Subcutaneous abdominal adipose tissue (tissue), 5 donors: ENCODE measurements around the gene UBE2S.

Experiments used
- H3K27ac ChIP-seq: one replicate; pipeline ENCODE4 v1.7.0; 2013; ENCODE audit warnings: low read depth, mild to moderate bottlenecking, inconsistent platforms, low read length, moderate library complexity
- H3K27me3 ChIP-seq, 5 donors: one replicate each; pipeline ENCODE4 v1.7.0; 2013; ENCODE audit warnings: low read length in 5 of 5, inconsistent platforms in 1 of 5; ENCODE audit not compliant: control insufficient read depth in 5 of 5, insufficient read depth in 4 of 5
- H3K36me3 ChIP-seq, 5 donors: one replicate each; pipeline ENCODE4 v1.7.0; 2013; ENCODE audit warnings: low read length in 5 of 5; ENCODE audit not compliant: control insufficient read depth in 5 of 5, insufficient read depth in 5 of 5
- H3K4me1 ChIP-seq, 5 donors: one replicate each; pipeline ENCODE4 v1.7.0; 2013; ENCODE audit warnings: low read length in 5 of 5, mild to moderate bottlenecking in 3 of 5, moderate library complexity in 1 of 5; ENCODE audit not compliant: control insufficient read depth in 5 of 5, insufficient read depth in 5 of 5
- H3K4me3 ChIP-seq, 5 donors: one replicate each; pipeline ENCODE4 v1.7.0; 2013; ENCODE audit warnings: low read length in 5 of 5, low read depth in 1 of 5
- H3K9ac ChIP-seq, 5 donors: one replicate each; pipeline ENCODE4 v1.7.0; 2013; ENCODE audit warnings: low read length in 5 of 5, mild to moderate bottlenecking in 4 of 5, moderate library complexity in 3 of 5
- H3K9me3 ChIP-seq, 5 donors: one replicate each; pipeline ENCODE4 v1.7.0; 2013; ENCODE audit warnings: low read length in 5 of 5; ENCODE audit not compliant: control insufficient read depth in 5 of 5
- donor health status: healthy.
- donor health status: healthy.
- donor health status: healthy.
- donor health status: healthy.
- donor health status: healthy.

UBE2S gene

GRCh38 chr19:55440411-55441105 lies 33.0 kb upstream of the UBE2S start:
- Histone ChIP-seq H3K4me1 (peaks cover 0 to 20% (median 6%) of the 10 kb centered on the region in 5 donors), H3K9ac (no peak overlapping the region), H3K9me3 (peaks cover 0 to 4% (median 0%) of the 10 kb centered on the region in 5 donors), H3K27ac (no peak overlapping the region), H3K27me3 (peaks cover 38 to 73% (median 63%) of the 10 kb centered on the region in 5 donors), H3K36me3 (no peaks in the 10 kb centered on the region), H3K4me3 (no peak overlapping the region)

GRCh38 chr19:55439052-55439451 lies 31.5 kb upstream of the UBE2S start:
- Histone ChIP-seq H3K4me3 (no peak overlapping the region), H3K36me3 (no peaks in the 10 kb centered on the region), H3K27me3 (peaks cover 32 to 62% (median 55%) of the 10 kb centered on the region in 5 donors), H3K27ac (no peak overlapping the region), H3K4me1 (peaks cover 0 to 20% (median 6%) of the 10 kb centered on the region in 5 donors), H3K9me3 (peaks cover 0 to 4% (median 0%) of the 10 kb centered on the region in 5 donors), H3K9ac (no peak overlapping the region)

- no peaks in the 10 kb centered on the region for H3K36me3 ChIP-seq
- peaks cover 43 to 69% (median 64%) of the 10 kb centered on the region in 5 donors for H3K27me3 ChIP-seq
- no peak overlapping the region for H3K9ac ChIP-seq
- H3K9me3 ChIP-seq, result peaks cover 0 to 4% (median 0%) of the 10 kb centered on the region in 5 donors
- H3K27ac ChIP-seq, result no peak overlapping the region
- H3K4me1 ChIP-seq, result peaks cover 0 to 20% (median 6%) of the 10 kb centered on the region in 5 donors
- H3K4me3 ChIP-seq, result no peak overlapping the region
These were observed 29.8 kb upstream of the UBE2S start for GRCh38 chr19:55437410-55437809.

GRCh38 chr19:55436847-55437246 lies 29.3 kb upstream of the UBE2S start:
- no peak overlapping the region for H3K27ac ChIP-seq
- no peak overlapping the region for H3K9ac ChIP-seq
- H3K36me3 ChIP-seq, result no peaks in the 10 kb centered on the region
- peaks cover 46 to 72% (median 67%) of the 10 kb centered on the region in 5 donors for H3K27me3 ChIP-seq
- no peak overlapping the region for H3K4me3 ChIP-seq
- peaks cover 0 to 4% (median 0%) of the 10 kb centered on the region in 5 donors for H3K9me3 ChIP-seq
- H3K4me1 ChIP-seq, result peaks cover 0 to 19% (median 6%) of the 10 kb centered on the region in 5 donors

- no peak overlapping the region for H3K9ac ChIP-seq
- no peak overlapping the region for H3K27ac ChIP-seq
- peaks cover 44 to 72% (median 61%) of the 10 kb centered on the region in 5 donors for H3K27me3 ChIP-seq
- H3K36me3 ChIP-seq, result no peaks in the 10 kb centered on the region
- peaks cover 0 to under 1% (median 0%) of the 10 kb centered on the region in 5 donors for H3K4me1 ChIP-seq
- H3K9me3 ChIP-seq, result peaks cover 0 to 4% (median 0%) of the 10 kb centered on the region in 5 donors
- H3K4me3 ChIP-seq, result no peak overlapping the region
These were observed 27.4 kb upstream of the UBE2S start for GRCh38 chr19:55435020-55435419.

GRCh38 chr19:55434356-55434919 lies 26.9 kb upstream of the UBE2S start:
- no peak overlapping the region for H3K4me3 ChIP-seq
- H3K9me3 ChIP-seq, result peaks cover 0 to 4% (median 0%) of the 10 kb centered on the region in 5 donors
- peaks cover 45 to 72% (median 64%) of the 10 kb centered on the region in 5 donors for H3K27me3 ChIP-seq
- H3K4me1 ChIP-seq, result no peaks in the 10 kb centered on the region
- no peaks in the 10 kb centered on the region for H3K36me3 ChIP-seq
- H3K9ac ChIP-seq, result no peak overlapping the region
- no peak overlapping the region for H3K27ac ChIP-seq

GRCh38 chr19:55433292-55433691 lies 25.7 kb upstream of the UBE2S start:
- peaks cover 43 to 67% (median 64%) of the 10 kb centered on the region in 5 donors for H3K27me3 ChIP-seq
- no peaks in the 10 kb centered on the region for H3K9me3 ChIP-seq

GRCh38 chr19:55432241-55432959 lies 24.8 kb upstream of the UBE2S start:
- Histone ChIP-seq H3K9me3 (no peaks in the 10 kb centered on the region), H3K27me3 (peaks cover 43 to 62% (median 58%) of the 10 kb centered on the region in 5 donors), H3K27ac (no peak overlapping the region), H3K4me3 (no peak overlapping the region), H3K4me1 (no peaks in the 10 kb centered on the region), H3K9ac (no peak overlapping the region), H3K36me3 (no peaks in the 10 kb centered on the region)

More at GRCh38 chr19:55433292-55433691, 25.7 kb upstream of the UBE2S start:
- Histone ChIP-seq H3K4me3 (no peak overlapping the region), H3K9ac (no peak overlapping the region), H3K27ac (no peak overlapping the region), H3K36me3 (no peaks in the 10 kb centered on the region), H3K4me1 (no peaks in the 10 kb centered on the region)

GRCh38 chr19:55431183-55431582 lies 23.6 kb upstream of the UBE2S start:
- H3K9ac ChIP-seq, result no peak overlapping the region
- no peaks in the 10 kb centered on the region for H3K36me3 ChIP-seq
- peaks cover 47 to 60% (median 56%) of the 10 kb centered on the region in 5 donors for H3K27me3 ChIP-seq

GRCh38 chr19:55426042-55426441 lies 18.5 kb upstream of the UBE2S start:
- Histone ChIP-seq H3K9ac (no peak overlapping the region), H3K36me3 (no peaks in the 10 kb centered on the region)

More at GRCh38 chr19:55431183-55431582, 23.6 kb upstream of the UBE2S start:
- no peak overlapping the region for H3K27ac ChIP-seq
- H3K4me3 ChIP-seq, result no peak overlapping the region
- H3K4me1 ChIP-seq, result no peaks in the 10 kb centered on the region
- H3K9me3 ChIP-seq, result no peaks in the 10 kb centered on the region

More at GRCh38 chr19:55426042-55426441, 18.5 kb upstream of the UBE2S start:
- H3K27ac ChIP-seq, result no peak overlapping the region
- H3K4me3 ChIP-seq, result no peak overlapping the region
- H3K27me3 ChIP-seq, result peaks cover 23 to 35% (median 26%) of the 10 kb centered on the region in 5 donors
- H3K4me1 ChIP-seq, result no peaks in the 10 kb centered on the region
- H3K9me3 ChIP-seq, result peaks cover 0 to 4% (median 0%) of the 10 kb centered on the region in 5 donors
